GM19328 (cell line): ENCODE results near the gene ECHS1.
"Not testable (repeated sequence)": the region's sequence is repeated elsewhere in the genome, so short reads cannot be mapped to it uniquely, and the experiment has no call there.

Source experiments
- ATAC-seq: cut with Tn5 transposase; IDR thresholded peaks from one replicate; pipeline ENCODE4 v1.9.1; 2021; ENCODE audit warnings: mild to moderate bottlenecking, moderate library complexity; ENCODE audit not compliant: unreplicated experiment

The ECHS1 gene

GRCh38 chr10:133379801-133380666 lies 6.9 kb upstream of the ECHS1 start:
- no peak for ATAC-seq

- peak; percentile 52 for ATAC-seq
These were observed 6.1 kb upstream of the ECHS1 start, which contains the start of gene PAOX for GRCh38 chr10:133379152-133379800. Gene PAOX (plus strand): TSS chr10:133379262. CDS start chr10:133379317, 55 bp downstream.

GRCh38 chr10:133378251-133379096 lies 5.3 kb upstream of the ECHS1 start:
- peak; percentile 41 for ATAC-seq

- ATAC-seq = no peak
These were observed 4.7 kb upstream of the ECHS1 start for GRCh38 chr10:133377818-133378250.

- no peak for ATAC-seq
These were observed 4.1 kb upstream of the ECHS1 start for GRCh38 chr10:133377025-133377817.

GRCh38 chr10:133376183-133376582 lies 3.0 kb upstream of the ECHS1 start:
- not testable (repeated sequence) for ATAC-seq

- no peak for ATAC-seq
These were observed 2.4 kb upstream of the ECHS1 start for GRCh38 chr10:133375357-133376115.

- no peak for ATAC-seq
These were observed 647 bp downstream of the ECHS1 start for GRCh38 chr10:133372507-133372906.

GRCh38 chr10:133370030-133370786 lies 2.9 kb downstream of the ECHS1 start:
- ATAC-seq = no peak

- no peak for ATAC-seq
These were observed 5.0 kb downstream of the ECHS1 start for GRCh38 chr10:133368153-133368552.

GRCh38 chr10:133367461-133367860 lies 5.7 kb downstream of the ECHS1 start:
- ATAC-seq = not testable (repeated sequence)

- ATAC-seq = no peak
These were observed 6.4 kb downstream of the ECHS1 start for GRCh38 chr10:133366751-133367150.

- ATAC-seq = no peak
These were observed 7.0 kb downstream of the ECHS1 start for GRCh38 chr10:133366130-133366478.

- ATAC-seq = no peak
These were observed 7.6 kb downstream of the ECHS1 start for GRCh38 chr10:133365461-133366129.

GRCh38 chr10:133364645-133365431 lies 8.3 kb downstream of the ECHS1 start:
- no peak for ATAC-seq

GRCh38 chr10:133362846-133363245 lies 10.3 kb downstream of the ECHS1 start:
- no peak for ATAC-seq

GRCh38 chr10:133361773-133362441 lies 11.2 kb downstream of the ECHS1 start:
- no peak for ATAC-seq
